H1 (cell line): Measurements from ENCODE around the gene ABCD1.

Source experiments
- CREB1 ChIP-seq: IDR thresholded peaks from 2 replicates; pipeline ENCODE4 v1.6.1; 2012; ENCODE audit warnings: inconsistent platforms
- CTCF ChIP-seq, 3 experiments: IDR thresholded peaks; 1 replicate in 2 of 3; 2 replicates in 1 of 3; pipeline versions ENCODE4 v1.5.1 to v1.6.1; 2011; ENCODE audit warnings: low read length in 3 of 3, mild to moderate bottlenecking in 3 of 3, inconsistent platforms in 2 of 3, low read depth in 1 of 3, moderate library complexity in 1 of 3; ENCODE audit not compliant: insufficient read depth in 1 of 3; ENCODE audit errors: control extremely low read depth in 1 of 3
- EP300 ChIP-seq, 2 experiments: IDR thresholded peaks; 1 replicate in 1 of 2; 2 replicates in 1 of 2; pipeline ENCODE4 v1.6.1; 2011 to 2012; ENCODE audit warnings: low read depth in 2 of 2, low read length in 2 of 2, mild to moderate bottlenecking in 2 of 2, borderline replicate concordance in 1 of 2, inconsistent platforms in 1 of 2, moderate library complexity in 1 of 2
- FOSL1 ChIP-seq: IDR thresholded peaks from 2 replicates; pipeline ENCODE4 v1.6.1; 2011; ENCODE audit warnings: mild to moderate bottlenecking, low read depth, low read length, moderate library complexity; ENCODE audit not compliant: insufficient read depth
- JUN ChIP-seq: IDR thresholded peaks from 2 replicates; pipeline ENCODE4 v1.6.1; 2011; ENCODE audit warnings: low read depth, mild to moderate bottlenecking, improper control_type of control experiment, low read length
- POLR2A ChIP-seq, 2 experiments: IDR thresholded peaks; 1 replicate in 1 of 2; 2 replicates in 1 of 2; pipeline ENCODE4 v1.6.1; 2011; ENCODE audit warnings: low read depth in 2 of 2, low read length in 2 of 2, mild to moderate bottlenecking in 2 of 2; ENCODE audit errors: control extremely low read depth in 1 of 2
- POLR2AphosphoS5 ChIP-seq: IDR thresholded peaks from 2 replicates; pipeline ENCODE4 v1.6.1; 2011; ENCODE audit warnings: low read depth, low read length
- SP1 ChIP-seq: IDR thresholded peaks from 2 replicates; pipeline ENCODE4 v1.6.1; 2011; ENCODE audit warnings: low read depth, low read length
- SP2 ChIP-seq: IDR thresholded peaks from 2 replicates; pipeline ENCODE4 v1.6.1; 2012; ENCODE audit warnings: mild to moderate bottlenecking, low read length, inconsistent platforms
- YY1 ChIP-seq: IDR thresholded peaks from 2 replicates; pipeline ENCODE4 v1.6.1; 2011; ENCODE audit warnings: low read depth, mild to moderate bottlenecking, low read length

DNA sequence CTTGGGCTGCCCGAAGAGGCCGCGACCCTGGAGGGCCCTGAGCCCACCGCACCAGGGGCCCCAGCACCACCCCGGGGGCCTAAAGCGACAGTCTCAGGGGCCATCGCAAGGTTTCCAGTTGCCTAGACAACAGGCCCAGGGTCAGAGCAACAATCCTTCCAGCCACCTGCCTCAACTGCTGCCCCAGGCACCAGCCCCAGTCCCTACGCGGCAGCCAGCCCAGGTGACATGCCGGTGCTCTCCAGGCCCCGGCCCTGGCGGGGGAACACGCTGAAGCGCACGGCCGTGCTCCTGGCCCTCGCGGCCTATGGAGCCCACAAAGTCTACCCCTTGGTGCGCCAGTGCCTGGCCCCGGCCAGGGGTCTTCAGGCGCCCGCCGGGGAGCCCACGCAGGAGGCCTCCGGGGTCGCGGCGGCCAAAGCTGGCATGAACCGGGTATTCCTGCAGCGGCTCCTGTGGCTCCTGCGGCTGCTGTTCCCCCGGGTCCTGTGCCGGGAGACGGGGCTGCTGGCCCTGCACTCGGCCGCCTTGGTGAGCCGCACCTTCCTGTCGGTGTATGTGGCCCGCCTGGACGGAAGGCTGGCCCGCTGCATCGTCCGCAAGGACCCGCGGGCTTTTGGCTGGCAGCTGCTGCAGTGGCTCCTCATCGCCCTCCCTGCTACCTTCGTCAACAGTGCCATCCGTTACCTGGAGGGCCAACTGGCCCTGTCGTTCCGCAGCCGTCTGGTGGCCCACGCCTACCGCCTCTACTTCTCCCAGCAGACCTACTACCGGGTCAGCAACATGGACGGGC is 579 bp downstream of the ABCD1 start:
- no peak for TF ChIP-seq CTCF (IDR thresholded peaks at IDR 0.05; ENCODE audit: control extremely low read depth in 1 of 3, insufficient read depth in 1 of 3, low read depth in 1 of 3, low read length in 3 of 3)
- no peak for TF ChIP-seq FOSL1
- TF ChIP-seq CREB1: no peak
- TF ChIP-seq SP1: no peak
- TF ChIP-seq EP300 (IDR thresholded peaks at IDR 0.05; ENCODE audit: borderline replicate concordance in 1 of 2, low read depth in 2 of 2, low read length in 2 of 2): no peak
- no peak for TF ChIP-seq SP2
- TF ChIP-seq POLR2AphosphoS5: no peak
- TF ChIP-seq YY1: no peak
- TF ChIP-seq POLR2A (IDR thresholded peaks at IDR 0.05; ENCODE audit: control extremely low read depth in 1 of 2, low read depth in 2 of 2, low read length in 2 of 2): no peak
- TF ChIP-seq JUN: no peak
